Kidney capillary endothelial cell (primary cell): ENCODE data around the gene UBTD1.
"Not testable (repeated sequence)": the region's sequence is repeated elsewhere in the genome, so short reads cannot be mapped to it uniquely, and the experiment has no call there.

ENCODE experiments used
- DNase-seq: peaks from one replicate; pipeline ENCODE4 v3.0.0-alpha.2; 2018; ENCODE audit warnings: low spot score

The UBTD1 gene

DNA sequence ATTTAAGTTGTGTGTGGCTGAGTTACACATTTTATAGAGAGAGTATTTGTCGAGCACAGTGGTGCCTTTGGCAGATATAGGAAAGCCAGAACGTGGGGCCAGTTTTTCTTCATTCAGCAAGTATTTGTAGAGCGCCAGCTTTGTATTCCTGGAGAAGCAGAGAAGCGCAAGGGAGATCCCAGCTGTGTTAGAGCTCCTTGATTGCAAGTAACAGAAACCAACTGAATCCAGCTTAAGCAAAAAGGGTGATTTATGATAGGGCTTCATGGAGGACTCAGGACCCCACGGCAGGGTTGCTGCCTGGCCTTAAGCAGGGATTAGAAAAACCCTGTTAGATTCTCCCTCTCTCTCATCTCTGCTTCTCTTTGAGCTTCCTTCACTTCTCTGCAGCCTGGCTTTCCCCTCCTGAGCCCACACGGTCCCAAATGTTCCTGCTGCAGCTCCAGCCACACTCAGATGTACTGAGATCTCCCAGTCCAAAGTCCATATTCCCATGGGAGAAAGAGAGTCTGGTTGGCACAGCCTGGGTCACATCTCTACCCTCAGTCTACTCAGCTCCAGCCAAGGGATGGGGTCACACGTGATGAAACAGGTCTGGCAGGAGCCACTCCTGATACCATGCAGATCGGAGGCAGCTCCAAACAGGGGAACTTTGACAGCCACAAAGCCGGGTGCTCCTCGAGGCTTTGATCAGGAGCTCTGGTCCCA, 16.7 kb downstream of the UBTD1 start:
- DNase-seq: no peak

DNA sequence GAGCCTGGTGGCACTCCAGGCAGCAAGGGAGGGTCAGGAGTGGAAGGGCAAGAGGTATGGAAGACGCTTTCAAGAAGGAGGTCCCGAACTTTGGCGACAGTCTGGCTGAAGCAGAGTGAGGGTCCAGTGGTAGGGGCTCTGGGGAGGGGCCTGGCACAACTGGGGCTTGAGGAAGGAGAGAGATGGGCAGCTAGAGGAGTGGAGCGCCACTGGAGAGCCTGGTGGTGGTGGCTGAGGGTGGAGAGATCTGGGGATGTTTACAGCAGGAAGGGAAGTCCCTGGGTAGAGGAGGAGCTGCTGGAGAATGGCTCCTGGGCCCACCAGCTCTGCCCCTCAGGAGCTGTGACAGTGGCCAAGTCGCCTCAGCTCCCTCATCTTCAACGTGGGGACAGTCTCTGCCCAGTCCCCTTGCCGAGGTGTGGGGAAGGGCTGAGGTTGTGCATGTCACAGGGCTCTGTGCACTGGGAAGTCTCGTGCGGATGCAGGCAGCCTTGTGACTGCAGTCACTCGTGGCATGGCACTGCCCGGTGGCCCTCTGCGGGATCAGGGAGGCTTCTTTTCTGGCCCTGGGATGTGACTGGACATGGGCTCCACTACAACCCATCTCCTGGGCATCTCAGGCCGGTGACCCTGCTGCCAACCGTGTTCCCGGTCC, 18.5 kb downstream of the UBTD1 start:
- DNase-seq: no peak

DNA sequence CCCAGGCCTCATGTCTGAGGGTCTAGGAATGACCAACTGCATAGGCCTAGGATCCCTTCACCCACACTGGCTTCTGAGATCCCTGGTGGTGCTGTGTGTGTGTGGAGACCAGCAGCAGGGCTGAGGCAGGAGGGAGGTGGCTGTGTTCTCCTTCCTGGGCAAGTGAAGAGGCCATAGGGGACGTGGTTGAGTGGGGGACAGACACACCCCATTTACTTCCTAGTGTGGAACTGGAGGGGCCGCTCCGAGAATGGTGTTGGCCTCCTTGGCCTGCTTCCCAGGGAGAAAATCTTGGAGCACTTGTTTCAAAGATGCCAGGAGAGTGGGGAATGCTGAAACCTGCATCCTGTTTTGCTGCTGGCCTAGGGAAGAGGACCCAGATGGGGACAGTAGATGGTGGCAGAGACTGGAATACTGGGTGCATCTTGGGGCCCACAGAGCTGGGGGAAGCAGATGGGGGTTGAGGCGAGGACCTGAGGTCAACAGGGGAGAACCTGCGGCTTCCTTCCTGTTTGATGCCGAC, 19.1 kb downstream of the UBTD1 start:
- DNase-seq: no peak

- DNase-seq: peak; percentile 52
Measured at GRCh38 chr10:97518301-97519043, 19.7 kb downstream of the UBTD1 start.

DNA sequence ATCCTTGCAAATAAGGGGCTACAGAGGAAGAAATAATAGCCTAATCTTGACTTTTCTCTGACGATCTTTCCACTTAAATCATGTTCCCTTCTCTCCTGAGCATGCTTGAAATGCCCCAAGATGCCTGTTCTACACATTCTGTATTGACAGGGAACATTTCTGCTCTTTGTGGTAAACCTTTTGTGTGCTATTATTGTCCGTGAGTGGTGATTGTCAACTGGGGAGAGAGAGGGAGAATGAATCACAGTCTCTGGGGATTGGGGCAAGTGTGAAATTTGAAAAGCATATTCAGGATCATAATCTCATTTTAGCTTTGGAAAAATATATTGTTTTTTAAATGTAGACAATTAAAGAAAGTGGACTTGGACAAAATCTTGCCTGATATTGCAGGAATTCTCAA, 20.6 kb downstream of the UBTD1 start:
- DNase-seq: no peak

- DNase-seq: no peak
Measured at GRCh38 chr10:97520520-97520919, 21.8 kb downstream of the UBTD1 start.

- no peak for DNase-seq
Measured at GRCh38 chr10:97520978-97521761, 22.4 kb downstream of the UBTD1 start.

- no peak for DNase-seq
Measured at GRCh38 chr10:97522071-97522470, 23.3 kb downstream of the UBTD1 start.

- DNase-seq: no peak
Measured at GRCh38 chr10:97522937-97523336, 24.2 kb downstream of the UBTD1 start.

GRCh38 chr10:97525086-97525485, 26.4 kb downstream of the UBTD1 start:
- no peak for DNase-seq

- DNase-seq: no peak
Measured at GRCh38 chr10:97525683-97526110, 27.0 kb downstream of the UBTD1 start.

DNA sequence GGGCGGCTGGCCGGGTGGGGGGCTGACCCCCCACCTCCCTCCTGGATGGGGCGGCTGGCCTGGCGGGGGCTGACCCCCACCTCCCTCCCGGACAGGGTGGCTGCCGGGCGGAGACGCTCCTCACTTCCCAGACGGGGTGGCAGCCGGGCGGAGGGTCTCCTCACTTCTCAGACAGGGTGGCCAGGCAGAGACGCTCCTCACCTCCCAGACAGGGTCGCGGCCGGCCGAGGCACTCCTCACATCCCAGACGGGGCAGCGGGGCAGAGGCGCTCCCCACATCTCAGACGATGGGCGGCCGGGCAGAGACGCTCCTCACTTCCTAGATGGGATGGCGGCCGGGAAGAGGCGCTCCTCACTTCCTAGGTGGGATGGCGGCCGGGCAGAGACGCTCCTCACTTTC, 30.2 kb downstream of the UBTD1 start:
- DNase-seq: not testable (repeated sequence)

GRCh38 chr10:97529685-97530465, 31.2 kb downstream of the UBTD1 start:
- no peak for DNase-seq

GRCh38 chr10:97531401-97531986, 32.8 kb downstream of the UBTD1 start:
- no peak for DNase-seq

DNA sequence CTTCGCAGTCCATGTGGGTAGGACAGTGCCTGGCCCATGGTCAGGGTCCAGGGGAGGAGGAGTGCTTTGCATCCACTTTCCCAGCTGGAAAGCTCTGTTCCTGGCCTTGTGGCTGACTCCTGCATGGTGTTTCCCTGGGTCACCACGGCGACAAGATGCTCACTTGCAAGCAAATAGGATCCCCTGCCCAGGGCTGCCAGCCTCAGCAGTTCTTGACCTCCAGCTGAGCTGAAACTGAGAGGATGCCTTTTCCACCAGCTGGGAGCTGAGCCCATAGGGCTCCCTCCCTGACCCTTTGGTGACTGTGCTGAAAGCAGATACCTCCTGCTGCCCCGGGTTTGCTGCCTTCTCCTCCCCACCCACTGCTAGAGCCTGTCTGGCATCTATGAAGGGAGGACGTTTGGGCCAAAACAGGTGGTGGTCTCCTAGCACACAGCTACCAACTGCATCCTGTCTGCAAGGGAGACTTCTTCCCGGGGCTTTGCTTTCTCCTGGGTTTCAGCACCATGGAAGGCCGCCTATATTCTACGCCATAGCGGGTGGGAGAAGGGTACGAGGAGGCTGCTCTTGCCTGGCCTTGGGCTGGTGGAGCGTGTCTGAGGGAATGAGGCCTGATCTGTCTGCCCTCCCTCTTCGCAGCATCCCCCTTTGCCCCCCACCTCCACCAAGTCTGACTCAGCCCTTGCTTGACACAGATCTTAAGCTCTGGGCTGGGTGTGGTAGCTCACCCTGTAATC, 34.4 kb downstream of the UBTD1 start:
- DNase-seq: no peak

- no peak for DNase-seq
Measured at GRCh38 chr10:97533888-97534287, 35.2 kb downstream of the UBTD1 start.

DNA sequence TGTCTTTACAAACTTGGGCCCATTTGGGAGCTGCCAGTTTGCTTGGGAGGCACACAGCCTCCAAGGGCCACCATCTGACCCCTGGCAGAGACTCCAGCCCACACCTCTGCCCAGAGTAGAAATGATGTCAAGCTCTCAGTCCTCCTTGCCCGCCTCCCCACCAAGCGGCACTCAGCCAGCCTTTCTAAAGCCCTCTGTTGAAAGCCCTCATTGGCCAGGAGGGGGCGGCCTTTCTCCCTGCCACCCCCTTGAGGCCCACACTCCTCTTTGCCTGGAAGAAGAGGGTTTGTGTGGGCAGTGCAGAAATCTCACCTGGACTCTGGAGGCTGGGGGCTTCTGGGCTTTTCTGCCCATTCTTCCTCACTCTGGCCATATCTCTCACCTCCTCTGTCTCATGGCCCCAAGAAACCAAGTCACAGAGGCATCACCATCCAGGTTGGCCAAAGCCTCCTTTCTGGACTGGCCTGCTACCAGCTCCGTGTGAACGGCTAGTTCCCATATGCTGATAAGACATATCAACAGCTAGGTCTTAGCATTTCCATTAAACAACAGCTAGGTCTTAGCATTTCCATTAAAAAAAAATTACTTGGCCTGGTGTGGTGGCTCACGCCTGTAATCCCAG, 36.1 kb downstream of the UBTD1 start:
- peak; percentile 44 for DNase-seq

DNA sequence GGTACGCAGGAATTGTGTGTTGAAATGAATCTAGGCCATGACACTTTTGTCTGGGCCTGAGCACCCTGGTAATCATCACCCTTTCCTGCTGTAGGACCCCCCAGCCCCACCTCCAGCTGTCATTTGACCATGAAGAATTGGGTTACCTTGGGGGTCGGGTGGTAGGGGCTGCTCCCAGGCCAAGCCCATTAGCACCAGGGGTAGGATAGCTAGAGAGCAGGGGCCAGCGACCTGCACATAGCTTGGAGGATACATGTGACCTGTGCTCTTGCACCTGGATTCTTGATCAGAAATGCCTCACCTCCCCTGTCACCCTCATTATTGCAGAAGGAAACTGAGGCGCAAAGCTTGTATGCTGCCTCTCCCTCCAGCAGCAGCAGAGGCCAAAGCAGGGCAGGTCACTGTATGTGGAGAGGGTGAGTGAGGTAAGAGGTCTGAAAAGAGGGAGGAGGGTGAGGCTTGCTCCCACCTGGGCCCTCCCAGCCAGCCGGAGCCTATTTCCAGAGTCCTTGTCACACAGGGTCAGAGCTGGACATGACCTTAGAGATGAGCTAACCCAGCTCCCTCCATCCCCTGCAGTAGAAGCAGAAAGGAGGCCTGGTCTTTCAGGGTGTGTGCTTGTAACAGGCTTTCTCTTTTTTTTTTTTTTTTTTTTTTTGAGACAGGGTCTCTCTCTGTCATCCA, 38.6 kb downstream of the UBTD1 start:
- DNase-seq: no peak

- peak; percentile 78 for DNase-seq
Measured at GRCh38 chr10:97538411-97538810, 39.7 kb downstream of the UBTD1 start.
